GM12878 (cell line): ENCODE results near the gene DUOXA2.

ENCODE experiments used
- BMI1 ChIP-seq: fragments of 450-650 bp; IDR thresholded peaks from 2 replicates; pipeline ENCODE4 v1.6.1; 2016; ENCODE audit warnings: mild to moderate bottlenecking, moderate library complexity, borderline replicate concordance
- CTCF ChIP-seq, 3 experiments: IDR thresholded peaks in 2 of 3; conservative IDR thresholded peaks in 1 of 3; 2 replicates each; pipeline ENCODE4 v1.5.1; 2011; ENCODE audit warnings: low read depth in 3 of 3, low read length in 3 of 3, mild to moderate bottlenecking in 3 of 3, control low read depth in 2 of 3, moderate library complexity in 2 of 3, inconsistent platforms in 1 of 3, mixed read lengths in 1 of 3; ENCODE audit not compliant: control insufficient read depth in 2 of 3, insufficient read depth in 1 of 3; ENCODE audit errors: extremely low read depth in 1 of 3
- FOXM1 ChIP-seq: IDR thresholded peaks from 2 replicates; pipeline ENCODE4 v1.6.1; 2012; ENCODE audit warnings: low read depth, mild to moderate bottlenecking, inconsistent platforms, low read length, moderate library complexity
- HDGF ChIP-seq: fragments of 450-650 bp; IDR thresholded peaks from 2 replicates; pipeline ENCODE4 v1.6.1; 2016; ENCODE audit warnings: antibody characterized with exemption
- JUND ChIP-seq: IDR thresholded peaks from 2 replicates; pipeline ENCODE4 v1.6.1; 2012; ENCODE audit warnings: low read depth, mild to moderate bottlenecking, low read length, improper control_type of control experiment, moderate library complexity
- MAX ChIP-seq: IDR thresholded peaks from 2 replicates; pipeline ENCODE4 v1.6.1; 2012; ENCODE audit warnings: low read depth, low read length, improper control_type of control experiment
- NFIC ChIP-seq: IDR thresholded peaks from 2 replicates; pipeline ENCODE4 v1.6.1; 2012; ENCODE audit warnings: low read depth, mild to moderate bottlenecking, inconsistent platforms, low read length, moderate library complexity
- POLR2A ChIP-seq: IDR thresholded peaks from 2 replicates; pipeline ENCODE4 v1.6.1; 2011; ENCODE audit warnings: low read depth, mild to moderate bottlenecking, low read length
- POLR2AphosphoS5 ChIP-seq: IDR thresholded peaks from 2 replicates; pipeline ENCODE4 v1.6.1; 2011; ENCODE audit warnings: mild to moderate bottlenecking, low read length, inconsistent platforms
- YY1 ChIP-seq: IDR thresholded peaks from 2 replicates; pipeline ENCODE4 v1.6.1; 2011; ENCODE audit warnings: low read depth, mild to moderate bottlenecking, low read length
- ZBTB4 ChIP-seq: fragments of 450-650 bp; formaldehyde crosslinking; IDR thresholded peaks from 2 replicates; pipeline ENCODE4 v1.4.0; 2022; ENCODE audit warnings: mild to moderate bottlenecking, moderate library complexity
- ZNF24 ChIP-seq: fragments of 450-650 bp; IDR thresholded peaks from 2 replicates; pipeline ENCODE4 v1.6.1; 2017; ENCODE audit warnings: antibody characterized with exemption, mild to moderate bottlenecking
- ZNF384 ChIP-seq: IDR thresholded peaks from 2 replicates; pipeline ENCODE4 v1.6.1; 2012; ENCODE audit warnings: low read depth, mild to moderate bottlenecking, low read length, improper control_type of control experiment, borderline replicate concordance

GRCh38 chr15:45093622-45094357 is 20.3 kb upstream of the DUOXA2 start:
- TF ChIP-seq POLR2AphosphoS5 (no peak), POLR2A (no peak), JUND (no peak), BMI1 (no peak), ZBTB4 (CRISPR knock-in tag) (no peak), NFIC (no peak), ZNF24 (no peak), CTCF (IDR thresholded peaks at IDR 0.05 in 2 of 3, conservative IDR thresholded peaks at IDR 0.05 in 1 of 3; ENCODE audit: control insufficient read depth in 2 of 3, extremely low read depth in 1 of 3, insufficient read depth in 1 of 3, low read depth in 3 of 3, low read length in 3 of 3) (no peak), MAX (no peak), ZNF384 (no peak), FOXM1 (no peak), HDGF (no peak), YY1 (no peak)
